Nephron progenitor cell (in vitro differentiated cells): Measurements from ENCODE around the gene LACTBL1.

Experiments
- DNase-seq: peaks from one replicate; pipeline ENCODE4 v3.0.0; 2021
- H3K27ac Mint-ChIP-seq: 2 replicates; pipeline ENCODE4 v1.8.0; 2021; ENCODE audit warnings: mild to moderate bottlenecking, moderate library complexity, mixed read lengths
- H3K27me3 Mint-ChIP-seq: 2 replicates; pipeline ENCODE4 v1.8.0; 2021; ENCODE audit warnings: mild to moderate bottlenecking, low read depth, mixed read lengths; ENCODE audit not compliant: poor library complexity
- H3K36me3 Mint-ChIP-seq: 2 replicates; pipeline ENCODE4 v1.8.0; 2021; ENCODE audit warnings: low read depth, mixed read lengths
- H3K4me1 Mint-ChIP-seq: 2 replicates; pipeline ENCODE4 v1.8.0; 2021; ENCODE audit warnings: mixed read lengths
- H3K4me3 Mint-ChIP-seq: 2 replicates; pipeline ENCODE4 v1.8.0; 2021; ENCODE audit warnings: mild to moderate bottlenecking, moderate library complexity, mixed read lengths
- H3K9me3 Mint-ChIP-seq: 2 replicates; pipeline ENCODE4 v1.8.0; 2021; ENCODE audit warnings: mild to moderate bottlenecking, moderate library complexity, mixed read lengths
- TF ChIP-seq, protein P1 (sequence below): fragments of 200-600 bp; sonication (generic); IDR thresholded peaks from 2 replicates; pipeline ENCODE4 v1.5.0; 2021; ENCODE audit warnings: antibody characterized with exemption

Gene LACTBL1

GRCh38 chr1:22913421-22914141 is 59.1 kb downstream of the LACTBL1 start:
- TF ChIP-seq, protein P1, sequence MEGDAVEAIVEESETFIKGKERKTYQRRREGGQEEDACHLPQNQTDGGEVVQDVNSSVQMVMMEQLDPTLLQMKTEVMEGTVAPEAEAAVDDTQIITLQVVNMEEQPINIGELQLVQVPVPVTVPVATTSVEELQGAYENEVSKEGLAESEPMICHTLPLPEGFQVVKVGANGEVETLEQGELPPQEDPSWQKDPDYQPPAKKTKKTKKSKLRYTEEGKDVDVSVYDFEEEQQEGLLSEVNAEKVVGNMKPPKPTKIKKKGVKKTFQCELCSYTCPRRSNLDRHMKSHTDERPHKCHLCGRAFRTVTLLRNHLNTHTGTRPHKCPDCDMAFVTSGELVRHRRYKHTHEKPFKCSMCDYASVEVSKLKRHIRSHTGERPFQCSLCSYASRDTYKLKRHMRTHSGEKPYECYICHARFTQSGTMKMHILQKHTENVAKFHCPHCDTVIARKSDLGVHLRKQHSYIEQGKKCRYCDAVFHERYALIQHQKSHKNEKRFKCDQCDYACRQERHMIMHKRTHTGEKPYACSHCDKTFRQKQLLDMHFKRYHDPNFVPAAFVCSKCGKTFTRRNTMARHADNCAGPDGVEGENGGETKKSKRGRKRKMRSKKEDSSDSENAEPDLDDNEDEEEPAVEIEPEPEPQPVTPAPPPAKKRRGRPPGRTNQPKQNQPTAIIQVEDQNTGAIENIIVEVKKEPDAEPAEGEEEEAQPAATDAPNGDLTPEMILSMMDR: no peak
- H3K27ac Mint-ChIP-seq: peak overlapping the region; percentile 72
- peaks cover 7% of the 10 kb centered on the region for H3K36me3 Mint-ChIP-seq

GRCh38 chr1:22912311-22912710 is 60.4 kb downstream of the LACTBL1 start:
- no peaks in the 10 kb centered on the region for H3K9me3 Mint-ChIP-seq
- H3K27ac Mint-ChIP-seq: no peak overlapping the region
- no peak overlapping the region for H3K4me3 Mint-ChIP-seq
- TF ChIP-seq, protein P1: no peak
- DNase-seq: no peak
- H3K27me3 Mint-ChIP-seq: peaks cover 12% of the 10 kb centered on the region
- H3K36me3 Mint-ChIP-seq: peaks cover 16% of the 10 kb centered on the region
- peaks cover 22% of the 10 kb centered on the region for H3K4me1 Mint-ChIP-seq

More at GRCh38 chr1:22913421-22914141, 59.1 kb downstream of the LACTBL1 start:
- Mint-ChIP-seq H3K4me1 (peaks cover 22% of the 10 kb centered on the region), H3K27me3 (peaks cover 20% of the 10 kb centered on the region), H3K4me3 (no peak overlapping the region), H3K9me3 (no peaks in the 10 kb centered on the region)
- no peak for DNase-seq

DNA sequence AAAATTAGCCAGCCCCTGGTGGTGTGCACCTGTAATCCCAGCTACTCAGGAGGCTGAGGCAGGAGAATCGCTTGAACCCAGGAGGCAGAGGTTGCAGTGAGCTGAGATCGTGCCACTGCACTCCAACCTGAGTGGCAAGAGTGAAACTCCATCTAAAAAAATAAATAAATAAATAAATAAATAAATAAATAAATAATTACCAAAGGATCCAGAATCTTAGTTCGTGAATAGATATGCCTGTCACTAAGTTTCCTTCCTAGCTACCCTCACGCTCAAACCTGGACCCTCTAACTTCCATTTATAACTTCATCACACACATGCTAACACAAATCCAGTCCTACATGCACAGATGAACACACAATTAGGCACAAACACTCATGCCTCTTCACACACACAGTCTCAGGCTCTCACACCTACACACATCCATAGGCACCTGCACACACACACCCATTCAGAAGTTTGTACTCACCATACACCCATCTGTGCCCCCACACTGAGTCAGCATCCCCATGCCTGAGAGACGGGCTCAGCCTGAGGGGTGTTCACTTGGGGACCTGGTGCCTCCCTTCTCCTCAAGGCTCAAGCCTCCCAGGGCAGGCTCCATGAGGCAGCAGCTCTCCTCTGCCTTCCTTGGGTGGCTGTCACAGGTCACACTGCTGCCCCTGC is 61.5 kb downstream of the LACTBL1 start:
- no peak for DNase-seq
- TF ChIP-seq, protein P1: no peak
- Mint-ChIP-seq H3K27me3 (peaks cover 11% of the 10 kb centered on the region), H3K4me3 (no peak overlapping the region), H3K9me3 (no peaks in the 10 kb centered on the region), H3K4me1 (peaks cover 22% of the 10 kb centered on the region), H3K36me3 (peaks cover 27% of the 10 kb centered on the region), H3K27ac (no peak overlapping the region)

- TF ChIP-seq, protein P1: no peak
- Mint-ChIP-seq H3K36me3 (peaks cover 27% of the 10 kb centered on the region), H3K9me3 (no peaks in the 10 kb centered on the region), H3K27ac (no peak overlapping the region), H3K4me3 (no peak overlapping the region), H3K27me3 (peaks cover 7% of the 10 kb centered on the region), H3K4me1 (peaks cover 17% of the 10 kb centered on the region)
- no peak for DNase-seq
Measured at GRCh38 chr1:22910286-22910685, 62.4 kb downstream of the LACTBL1 start.

GRCh38 chr1:22908880-22909426 is 63.7 kb downstream of the LACTBL1 start:
- Mint-ChIP-seq H3K27ac (no peak overlapping the region), H3K4me1 (peaks cover 6% of the 10 kb centered on the region), H3K27me3 (peaks cover 7% of the 10 kb centered on the region), H3K4me3 (no peak overlapping the region), H3K36me3 (peaks cover 27% of the 10 kb centered on the region), H3K9me3 (no peaks in the 10 kb centered on the region)
- DNase-seq: no peak
- TF ChIP-seq, protein P1: no peak
